GM18507 (cell line): ENCODE measurements around the gene WBP1L.

Experiments
- DNase-seq: peaks from one replicate; pipeline ENCODE4 v3.0.0; 2011; ENCODE audit warnings: low read depth; ENCODE audit not compliant: insufficient read length; ENCODE audit errors: extremely low spot score
- FAIRE-seq: peaks from 2 replicates; lab custom pipeline; 2011; peaks lifted over from hg19 to GRCh38; lab: Jason Lieb, UNC

Gene WBP1L

DNA sequence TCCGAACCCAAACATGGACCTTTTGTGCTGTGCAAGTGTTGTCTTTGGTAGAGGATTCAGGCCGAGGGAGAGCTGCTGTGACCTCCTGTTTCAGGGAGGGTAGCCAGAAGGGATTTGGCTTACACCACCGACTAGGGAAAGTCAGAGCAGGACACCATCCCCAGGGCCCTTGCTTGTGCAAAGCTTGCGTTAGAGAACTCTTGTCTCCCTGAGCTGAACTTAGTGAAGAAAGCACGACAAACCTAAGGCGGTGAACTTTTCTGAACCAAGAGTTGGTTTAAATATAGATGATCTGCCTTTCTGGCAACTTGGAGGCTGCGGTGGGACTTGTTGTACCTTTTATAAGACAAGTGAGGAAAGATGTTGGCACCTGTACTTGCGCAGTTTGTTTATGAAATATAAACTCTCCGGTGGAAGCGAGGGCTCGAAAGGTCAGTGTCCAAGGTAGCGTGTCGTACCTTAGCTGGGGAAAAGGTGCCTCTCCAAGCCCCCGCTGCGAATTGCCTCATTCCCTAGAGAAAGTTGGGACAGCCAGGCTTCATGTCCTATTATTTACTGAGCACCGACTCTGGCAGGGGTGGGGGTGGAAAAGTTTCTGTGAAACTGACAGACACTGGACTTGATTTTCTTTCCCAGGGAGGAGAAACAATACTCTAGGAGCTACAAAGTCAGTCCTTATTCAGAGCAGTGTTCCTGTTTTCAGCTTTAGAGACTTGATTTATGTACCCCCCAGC lies 31.6 kb downstream of the WBP1L start:
- FAIRE-seq (no peak), DNase-seq (no peak)

DNA sequence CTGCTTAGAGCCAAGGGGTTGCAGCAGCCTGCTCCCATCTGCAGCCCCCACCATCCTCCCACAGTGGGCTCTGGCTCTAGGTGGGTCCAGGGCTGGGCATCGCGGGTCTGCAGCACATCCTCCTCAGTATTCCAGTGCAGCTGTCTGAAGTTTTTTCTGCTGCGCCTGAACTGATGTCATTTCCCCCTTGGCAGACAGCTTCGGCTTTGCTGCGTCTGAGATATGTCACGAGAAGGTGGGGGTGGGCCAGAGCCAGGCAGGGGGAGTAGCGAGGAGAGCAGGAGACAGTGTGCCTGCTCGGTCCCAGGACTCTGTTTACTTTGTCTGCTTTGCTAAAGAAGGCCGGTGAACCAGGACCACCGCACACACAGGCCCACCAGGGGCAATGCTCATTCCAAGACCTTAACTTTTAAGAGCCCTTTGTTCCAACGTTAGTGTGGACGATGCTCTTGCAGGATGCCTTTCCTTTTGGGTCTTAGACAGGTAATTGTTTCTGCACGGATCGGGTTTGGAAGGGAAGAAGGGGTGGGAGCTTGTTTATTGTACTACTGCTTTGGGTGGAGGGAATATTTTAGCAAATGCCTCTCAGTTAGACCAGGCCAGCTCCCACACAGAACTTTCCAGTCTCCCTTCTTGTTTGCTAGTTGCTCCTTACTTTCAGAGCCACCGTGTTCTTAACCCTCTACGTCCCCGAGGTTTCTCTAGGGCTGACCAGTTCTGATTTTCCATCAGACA lies 32.4 kb downstream of the WBP1L start:
- FAIRE-seq (no peak), DNase-seq (no peak)

DNA sequence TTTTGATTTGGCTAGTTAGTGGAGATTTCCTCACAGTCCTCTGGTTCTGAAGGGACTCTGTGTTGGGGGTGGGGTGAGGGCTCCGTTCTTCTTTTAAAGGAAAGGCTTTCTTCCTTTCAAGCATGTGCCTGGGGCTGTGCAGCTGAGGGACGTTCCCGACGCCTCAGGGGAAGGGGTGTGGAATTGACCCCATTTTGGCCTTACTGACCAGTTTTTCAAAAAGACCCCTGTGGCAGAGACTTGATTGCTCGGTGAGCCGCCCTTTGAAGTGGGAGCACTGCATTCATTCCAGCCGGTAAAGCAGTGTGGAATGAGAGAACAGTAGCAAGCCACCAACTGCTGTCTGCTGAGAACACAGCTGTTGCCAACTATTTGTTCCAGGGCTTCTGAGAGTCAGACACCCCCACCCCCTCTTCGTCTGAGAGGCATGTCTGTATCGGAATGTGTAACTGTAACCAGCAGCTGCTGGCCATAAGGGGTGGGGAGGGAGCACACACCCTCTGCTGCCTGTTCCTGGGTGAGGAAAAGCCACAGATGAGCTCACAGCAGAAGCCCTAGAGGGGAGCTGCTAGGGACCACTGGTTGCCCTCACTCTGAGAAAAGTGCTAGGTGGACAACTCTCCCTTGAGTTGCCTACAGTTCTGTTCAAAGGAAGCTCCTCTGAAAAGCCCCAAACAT lies 33.2 kb downstream of the WBP1L start:
- no peak for FAIRE-seq
- no peak for DNase-seq

DNA sequence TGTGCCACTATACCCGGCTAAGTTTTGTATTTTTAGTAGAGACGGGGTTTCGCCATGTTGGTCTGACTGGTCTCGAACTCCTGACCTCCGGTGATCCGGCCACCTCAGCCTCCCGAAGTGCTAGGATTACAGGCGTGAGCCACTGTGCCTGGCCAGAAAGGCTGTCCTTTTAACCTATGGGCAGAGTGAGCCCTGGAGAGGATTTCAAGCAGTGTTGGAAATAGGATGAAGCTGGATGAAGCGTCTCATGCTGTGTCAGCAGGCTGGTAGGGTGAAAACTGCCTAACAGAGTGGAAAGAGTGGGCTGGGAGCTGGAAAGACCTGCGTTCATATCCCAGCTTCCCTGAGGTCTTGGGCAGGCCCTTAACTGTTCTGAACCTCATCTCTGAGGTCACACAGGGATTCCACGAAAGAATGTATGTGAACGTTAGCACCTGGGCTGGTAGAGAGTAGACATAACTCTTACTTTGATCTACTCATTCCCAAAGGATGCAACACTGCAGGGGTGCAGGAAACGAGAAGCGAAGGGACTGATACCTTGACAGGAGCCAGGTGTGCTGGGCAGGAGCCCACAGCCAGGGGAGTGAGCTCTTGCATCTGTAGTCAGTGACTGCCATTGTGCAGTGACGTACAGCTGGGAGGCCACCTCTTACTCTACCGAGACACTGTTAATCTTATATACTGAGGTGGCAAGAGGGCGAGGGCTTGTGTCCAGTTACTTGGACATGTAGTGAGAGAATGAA lies 34.1 kb downstream of the WBP1L start:
- FAIRE-seq: no peak
- DNase-seq: no peak

DNA sequence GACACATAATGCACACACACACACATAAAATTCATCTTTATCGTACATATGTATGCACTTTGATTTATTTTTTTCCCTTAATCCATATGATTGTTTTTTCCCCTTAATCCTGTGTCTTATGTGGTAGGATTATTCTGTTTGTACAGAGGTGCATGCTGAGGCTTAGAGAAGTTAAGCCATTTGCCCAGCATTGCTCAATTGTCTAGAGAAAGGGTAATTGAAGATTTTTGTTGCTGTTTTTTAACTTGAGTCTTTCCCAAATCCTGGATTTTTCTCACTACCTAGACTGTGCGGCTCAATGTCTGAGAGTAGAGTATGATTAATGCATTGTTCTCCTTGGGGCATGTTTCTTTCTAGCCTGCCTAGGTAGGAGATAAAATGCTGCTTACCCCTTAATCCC lies 35.0 kb downstream of the WBP1L start:
- FAIRE-seq (no peak), DNase-seq (no peak)

DNA sequence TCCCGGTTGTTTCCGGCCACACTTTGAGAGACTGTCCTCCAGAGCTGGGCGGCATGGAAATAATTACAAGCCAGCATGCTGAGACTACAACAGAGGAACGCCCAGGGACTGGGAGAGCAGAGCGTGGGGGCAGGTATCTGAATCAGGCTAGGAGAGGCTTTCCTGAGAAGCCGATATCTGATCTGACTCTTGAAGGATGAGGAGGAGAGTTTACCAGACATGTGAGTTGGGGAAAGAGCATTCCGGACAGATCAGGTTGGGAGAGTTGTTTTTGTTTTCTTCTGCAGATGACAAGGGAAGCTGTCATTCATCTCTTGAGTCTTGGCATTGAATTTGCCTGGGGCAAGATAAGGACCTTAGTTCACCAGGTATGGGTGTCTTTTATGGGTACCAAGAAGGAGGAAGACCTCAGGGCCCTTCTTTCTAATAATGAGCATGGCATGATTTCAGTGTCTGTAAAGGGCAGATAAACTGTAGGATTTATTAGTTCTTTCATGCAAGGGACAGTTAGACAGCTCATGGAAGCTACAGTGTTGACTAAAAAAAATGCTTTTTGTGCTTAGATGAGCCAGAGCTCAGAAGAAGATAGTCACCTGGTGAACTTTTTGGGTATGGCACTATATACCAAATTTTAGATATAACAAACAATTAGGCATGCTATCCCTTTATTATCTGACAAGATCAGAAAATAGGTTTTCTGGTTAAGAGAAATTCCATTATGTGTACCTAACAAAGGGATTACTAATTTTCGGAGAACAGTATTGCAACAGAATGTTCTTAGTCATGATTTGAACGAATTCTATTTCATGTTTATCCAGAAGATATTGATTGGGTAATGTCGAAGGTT lies 36.2 kb downstream of the WBP1L start:
- no peak for DNase-seq
- FAIRE-seq: no peak

DNA sequence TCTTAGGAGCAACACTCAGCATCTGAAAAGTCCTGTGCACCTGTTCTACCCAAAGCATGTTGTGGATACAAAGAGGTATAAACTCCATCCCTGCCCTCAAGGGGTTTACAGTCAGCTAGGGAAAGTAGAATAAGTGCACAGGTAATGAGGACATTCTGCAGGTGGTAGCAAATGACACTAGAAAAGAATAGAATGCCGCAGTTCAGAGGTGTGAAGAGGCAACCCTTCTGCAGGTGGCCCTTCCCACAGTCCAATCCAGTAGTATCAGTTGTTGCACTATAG lies 36.7 kb downstream of the WBP1L start:
- DNase-seq: no peak
- no peak for FAIRE-seq

DNA sequence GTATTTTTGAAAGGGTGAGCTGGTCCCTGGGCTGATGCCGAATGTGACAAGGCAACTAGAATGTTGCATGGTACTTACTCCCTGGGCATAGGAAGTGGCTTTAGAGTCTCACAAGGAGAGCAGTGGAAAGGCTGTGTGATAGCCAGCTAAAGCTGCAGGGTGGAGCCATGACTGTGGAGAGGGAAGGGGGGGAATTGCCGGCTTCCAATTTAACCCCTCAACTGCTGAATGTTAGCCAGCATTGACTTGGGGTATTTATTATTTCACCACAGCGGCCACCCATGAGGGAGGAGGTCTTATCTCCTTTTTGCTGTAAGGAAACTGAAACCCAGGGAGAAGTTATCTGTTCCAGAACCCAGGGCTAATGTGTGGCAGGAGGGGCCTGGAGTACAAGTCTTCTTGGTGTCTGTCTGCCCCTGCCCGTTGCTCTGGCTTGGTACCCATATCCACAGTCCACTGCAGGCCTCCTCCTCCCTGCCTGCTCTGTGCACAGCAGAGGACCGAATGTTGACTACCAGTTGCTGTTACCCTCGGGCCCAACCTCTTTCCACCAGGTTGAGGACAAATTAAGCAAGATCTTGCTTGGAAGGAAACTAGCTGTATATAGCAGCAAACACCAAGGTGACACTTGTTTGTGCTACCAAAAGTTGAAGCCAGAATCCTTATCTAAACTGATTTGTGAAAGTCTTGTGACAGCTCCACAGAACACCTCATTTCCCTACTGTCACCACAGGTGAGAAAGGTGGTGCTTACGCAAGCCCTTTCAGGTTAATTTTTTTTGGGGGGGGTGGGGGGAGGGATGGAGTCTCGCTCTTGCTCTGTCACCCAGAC lies 37.6 kb downstream of the WBP1L start:
- no peak for DNase-seq
- FAIRE-seq: no peak

DNA sequence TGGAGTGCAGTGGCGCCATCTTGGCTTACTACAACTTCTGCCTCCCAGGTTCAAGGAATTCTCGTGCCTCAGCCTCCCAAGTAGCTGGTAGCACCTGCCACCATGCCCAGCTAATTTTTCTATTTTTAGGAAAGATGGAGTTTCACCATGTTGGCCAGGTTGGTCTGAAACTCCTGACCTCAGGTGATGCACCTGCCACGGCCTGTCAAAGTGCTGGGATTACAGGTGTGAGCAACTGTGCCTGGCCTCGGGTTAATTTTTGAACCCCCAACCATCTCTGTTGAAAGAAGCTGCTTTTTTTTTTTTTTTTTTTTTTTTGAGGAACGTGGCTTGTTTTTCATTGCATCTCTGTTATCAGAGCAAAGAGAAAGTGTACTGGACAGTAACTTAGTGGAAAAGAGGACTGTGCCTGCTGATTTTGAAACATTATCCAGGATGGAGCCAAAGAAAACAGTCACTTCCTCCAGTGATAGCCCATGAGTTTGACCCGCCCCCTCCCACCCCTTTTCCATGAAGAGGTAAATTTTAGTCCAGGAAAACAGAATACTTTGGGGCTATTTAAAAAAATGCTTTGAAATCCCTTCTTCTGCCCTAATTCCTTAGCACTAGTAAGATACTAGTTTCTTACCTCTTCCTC lies 38.3 kb downstream of the WBP1L start:
- no peak for FAIRE-seq
- DNase-seq: no peak

DNA sequence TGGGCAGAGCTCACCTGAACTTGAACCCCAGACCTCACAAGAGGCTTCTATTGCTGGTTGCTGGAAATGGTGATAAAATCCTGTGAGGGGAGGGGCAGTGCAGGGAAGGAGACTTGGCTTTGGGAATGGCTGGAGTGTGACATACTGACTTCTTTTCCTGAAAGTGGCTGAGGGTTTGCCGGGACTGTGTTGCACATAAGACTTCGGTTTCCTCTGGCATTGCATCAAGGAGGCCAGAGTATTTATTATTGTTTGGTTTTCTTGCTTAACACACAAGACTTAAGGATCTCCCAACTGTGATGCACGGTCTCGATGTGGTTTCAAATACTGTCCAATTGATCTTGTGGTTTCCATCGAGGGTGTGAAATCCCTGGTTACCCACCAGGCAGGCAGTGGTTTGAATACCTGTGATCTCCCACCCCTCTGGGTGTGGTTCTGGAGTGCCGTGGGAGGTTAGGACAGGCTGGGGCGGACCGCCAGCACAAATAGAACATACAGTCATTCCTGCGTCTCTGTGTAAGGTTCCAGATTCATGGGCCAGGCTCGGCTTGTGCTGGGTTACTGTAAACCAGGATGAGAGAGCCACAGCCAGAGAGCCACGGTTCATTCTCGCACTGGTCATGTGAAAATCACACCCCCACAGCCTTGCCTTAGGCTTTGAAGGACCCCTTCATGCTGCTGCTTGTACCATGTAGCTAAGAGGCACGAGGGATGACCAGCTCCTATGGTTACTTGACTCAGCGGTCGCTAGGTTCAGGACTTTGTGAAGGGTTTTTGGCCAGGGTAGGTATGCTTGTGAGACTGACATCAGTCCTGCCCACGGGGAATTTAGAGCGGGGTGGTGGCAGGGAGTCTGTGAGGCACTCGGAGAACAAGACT lies 39.2 kb downstream of the WBP1L start:
- no peak for FAIRE-seq
- no peak for DNase-seq

DNA sequence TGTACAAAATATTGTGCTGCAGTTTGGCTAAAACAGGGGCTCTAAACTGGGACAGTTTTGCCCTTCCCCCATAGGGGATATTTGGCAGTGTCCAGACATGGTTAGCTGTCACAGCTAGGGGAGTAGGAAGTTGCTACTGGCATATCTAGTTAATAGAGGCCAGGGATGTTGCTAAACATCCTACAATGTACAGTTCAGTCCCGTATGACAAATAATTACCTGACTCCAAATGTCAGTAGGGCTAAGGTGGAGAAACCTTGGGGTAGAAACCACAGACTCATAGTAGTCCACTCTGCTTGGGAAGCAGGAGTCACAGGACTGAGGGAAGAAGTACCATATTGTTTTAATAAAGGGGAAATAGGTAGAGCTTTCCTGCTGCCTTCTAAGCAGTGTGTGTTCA lies 39.8 kb downstream of the WBP1L start:
- FAIRE-seq (no peak), DNase-seq (no peak)

DNA sequence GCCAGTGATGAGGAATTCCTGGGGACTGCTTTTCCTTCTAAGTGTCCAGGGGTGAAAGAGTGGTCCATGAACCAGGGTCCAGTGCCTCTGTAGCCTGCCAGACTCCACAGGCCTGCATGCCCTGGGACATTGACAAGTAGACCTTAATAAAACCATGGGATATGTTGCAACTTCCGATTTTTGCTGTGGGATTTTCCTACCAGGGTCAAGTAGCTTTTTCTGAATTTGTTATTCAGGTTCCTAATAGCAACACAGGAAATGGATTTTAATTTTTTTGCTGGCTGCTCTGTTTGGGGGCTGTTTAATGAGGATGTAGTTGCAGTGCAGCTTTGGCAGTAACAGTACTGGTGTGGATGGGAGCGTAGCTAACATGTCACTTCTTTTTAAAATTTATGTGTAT lies 42.1 kb downstream of the WBP1L start:
- DNase-seq (no peak), FAIRE-seq (no peak)

DNA sequence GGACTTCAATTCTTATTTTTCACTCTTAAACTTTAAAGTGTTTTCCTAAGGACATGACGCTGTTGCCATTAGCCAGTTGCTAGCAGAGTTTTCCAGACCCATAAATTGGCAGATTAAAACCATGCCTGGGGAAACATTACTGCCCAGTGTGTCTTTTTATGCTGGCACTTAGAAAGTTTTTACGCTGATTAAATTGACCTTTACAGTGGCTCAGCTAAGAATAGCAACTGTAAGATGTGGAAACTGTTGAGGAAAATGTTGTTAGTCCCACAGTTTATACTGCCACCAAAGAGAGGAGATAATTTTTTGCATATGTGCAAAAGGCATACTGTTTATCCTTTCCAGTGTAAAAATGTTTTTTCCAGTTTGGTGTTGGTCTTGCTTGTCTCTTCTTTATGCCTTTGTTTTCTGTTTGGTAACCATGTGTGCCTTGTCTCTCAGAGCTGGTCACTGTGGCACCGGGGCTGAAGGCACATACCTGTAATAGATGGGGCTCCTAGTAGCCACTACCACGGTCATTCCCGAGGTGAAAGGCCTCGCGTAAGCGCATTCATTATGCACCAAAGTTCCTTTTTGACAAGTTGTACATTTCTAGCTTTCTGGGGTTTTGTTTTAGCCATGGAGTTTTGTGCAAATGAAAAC lies 48.1 kb downstream of the WBP1L start:
- FAIRE-seq (no peak), DNase-seq (no peak)

DNA sequence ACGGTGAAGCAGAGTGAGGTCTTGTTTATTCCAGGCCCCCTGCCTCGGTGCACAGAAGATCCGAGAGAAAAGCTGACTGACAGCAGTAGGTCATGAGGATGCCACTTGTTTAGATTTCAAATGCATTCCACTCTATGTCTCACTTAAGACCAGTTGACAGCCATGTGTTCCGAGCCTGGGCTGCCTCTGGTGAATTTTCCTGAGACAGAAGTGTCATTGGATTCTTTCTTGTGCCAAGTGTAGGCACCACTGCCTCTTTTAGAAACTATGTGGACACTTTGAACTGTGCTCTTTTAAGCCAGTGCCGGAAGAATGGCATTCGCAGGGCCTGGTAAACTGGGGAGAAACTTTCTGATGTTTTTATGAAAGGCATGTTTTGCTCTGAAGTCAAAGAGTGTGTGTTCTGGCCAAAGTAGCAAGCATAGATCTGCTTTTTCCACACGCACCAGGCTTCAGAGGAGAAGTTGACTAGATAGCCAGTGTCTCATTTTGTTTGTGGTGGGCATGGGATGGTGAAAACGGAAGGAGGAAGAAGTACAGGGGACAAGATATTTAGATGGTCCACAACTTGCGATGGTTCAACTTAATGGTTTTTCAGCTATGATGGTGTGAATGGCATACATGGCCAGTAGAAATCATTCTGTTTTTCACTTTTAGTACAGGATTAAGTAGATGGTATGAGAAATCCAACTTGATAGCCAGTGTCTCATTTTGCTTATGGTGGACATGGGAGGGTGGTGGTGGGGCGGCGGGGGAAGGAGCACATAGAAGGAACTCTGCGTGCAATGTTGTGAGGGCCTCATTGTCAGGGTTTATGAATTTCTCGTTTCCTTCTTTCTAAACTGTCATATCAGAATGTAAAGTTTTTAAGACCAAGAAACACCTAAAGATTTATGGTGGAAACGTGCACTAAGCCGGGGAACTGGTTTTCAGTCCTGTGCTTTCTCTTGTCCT lies 52.0 kb downstream of the WBP1L start:
- DNase-seq (no peak), FAIRE-seq (no peak)

DNA sequence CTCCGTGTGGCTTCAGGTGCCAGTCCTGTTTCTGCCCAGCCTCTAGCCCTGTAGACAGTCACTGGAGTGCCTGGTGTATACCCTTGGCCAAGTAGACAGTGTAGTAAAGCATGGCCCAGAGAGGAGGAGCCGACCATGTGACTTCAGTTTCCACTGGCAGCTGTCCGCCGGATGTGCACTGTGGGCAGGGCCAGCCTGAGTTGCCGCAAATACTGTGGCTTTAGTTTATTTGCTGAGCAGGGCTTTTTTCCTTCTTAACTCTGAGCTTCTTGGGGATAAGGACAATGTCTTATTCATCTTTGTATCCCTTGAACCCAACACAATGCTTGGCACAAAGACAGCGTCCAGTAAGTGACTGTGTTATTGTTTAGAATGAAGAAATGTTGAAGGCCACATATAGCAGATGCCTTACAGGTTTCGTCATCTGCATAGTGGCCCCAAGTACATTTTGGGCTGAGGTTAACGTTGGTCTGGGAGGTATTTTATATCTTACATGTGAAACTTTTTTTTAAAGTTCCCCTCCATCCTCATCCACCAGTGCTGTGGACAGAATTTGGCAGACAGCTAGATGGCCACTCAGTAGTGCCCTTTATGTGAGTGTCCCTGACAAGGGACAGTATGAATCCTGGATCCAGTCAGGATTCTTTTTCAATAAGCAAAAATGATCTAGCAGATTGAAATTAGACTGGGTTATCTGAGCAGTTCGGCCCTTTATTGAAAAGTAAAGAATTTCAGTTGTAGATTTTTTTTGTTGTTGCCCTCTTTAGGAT lies 52.8 kb downstream of the WBP1L start:
- FAIRE-seq (peak; percentile 36), DNase-seq (no peak)
